Ishikawa (cell line): ENCODE results near the gene MOXD1.

ENCODE experiments used
- CEBPB ChIP-seq: IDR thresholded peaks from 2 replicates; pipeline ENCODE4 v1.6.1; 2012
- RAD21 ChIP-seq: IDR thresholded peaks from 2 replicates; pipeline ENCODE4 v1.6.1; 2012; ENCODE audit warnings: low read depth
- TAF1 ChIP-seq: IDR thresholded peaks from 2 replicates; pipeline ENCODE4 v1.6.1; 2012; ENCODE audit warnings: low read depth, mild to moderate bottlenecking
- YY1 ChIP-seq: IDR thresholded peaks from 2 replicates; pipeline ENCODE4 v1.6.1; 2012; ENCODE audit warnings: low read depth

GRCh38 chr6:132316970-132317369 is 84.3 kb downstream of the MOXD1 start:
- TF ChIP-seq YY1 (no peak), CEBPB (no peak), TAF1 (no peak), RAD21 (no peak)
